Measurements from ENCODE around the gene ATP13A1.
A peak's percentile ranks its signal among the peaks of the same experiment; 100 is the strongest.
"Not testable (repeated sequence)": the region's sequence is repeated elsewhere in the genome, so short reads cannot be mapped to it uniquely, and the experiment has no call there.

The ATP13A1 gene

DNA sequence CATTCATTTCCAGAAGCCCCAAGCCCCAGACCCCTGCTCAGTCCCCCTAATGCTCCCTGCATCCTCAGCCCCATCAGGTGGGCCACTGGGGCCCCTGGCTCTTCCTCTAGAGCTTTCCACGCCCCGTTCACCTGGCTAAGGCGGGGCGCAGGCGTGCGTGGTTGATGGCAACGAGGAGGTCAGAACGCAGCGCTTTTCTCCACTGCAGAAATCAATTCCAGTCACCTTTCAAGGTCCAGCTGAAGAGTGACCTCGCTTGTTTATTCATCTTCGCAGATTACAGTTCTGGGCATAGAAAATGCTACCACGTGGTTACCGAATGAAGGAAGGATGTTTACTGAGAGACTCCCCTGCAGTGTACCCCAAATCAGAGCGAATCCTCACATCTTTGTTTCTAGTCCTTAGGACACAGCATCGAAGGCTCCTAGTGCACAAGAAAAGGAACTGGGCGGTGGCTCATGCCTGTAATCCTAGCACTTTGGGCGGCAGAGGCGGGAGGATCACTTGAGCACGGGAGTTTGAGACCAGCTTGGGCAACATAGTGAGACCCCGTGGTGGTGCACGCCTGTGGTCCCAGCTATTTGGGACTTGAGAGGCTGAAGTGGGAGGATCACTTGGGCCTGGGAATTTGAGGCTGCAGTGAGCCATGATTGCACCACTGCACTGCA, 44.2 kb downstream of the ATP13A1 start:
- DNase-seq (ENCODE audit: low spot score): no peak

DNA sequence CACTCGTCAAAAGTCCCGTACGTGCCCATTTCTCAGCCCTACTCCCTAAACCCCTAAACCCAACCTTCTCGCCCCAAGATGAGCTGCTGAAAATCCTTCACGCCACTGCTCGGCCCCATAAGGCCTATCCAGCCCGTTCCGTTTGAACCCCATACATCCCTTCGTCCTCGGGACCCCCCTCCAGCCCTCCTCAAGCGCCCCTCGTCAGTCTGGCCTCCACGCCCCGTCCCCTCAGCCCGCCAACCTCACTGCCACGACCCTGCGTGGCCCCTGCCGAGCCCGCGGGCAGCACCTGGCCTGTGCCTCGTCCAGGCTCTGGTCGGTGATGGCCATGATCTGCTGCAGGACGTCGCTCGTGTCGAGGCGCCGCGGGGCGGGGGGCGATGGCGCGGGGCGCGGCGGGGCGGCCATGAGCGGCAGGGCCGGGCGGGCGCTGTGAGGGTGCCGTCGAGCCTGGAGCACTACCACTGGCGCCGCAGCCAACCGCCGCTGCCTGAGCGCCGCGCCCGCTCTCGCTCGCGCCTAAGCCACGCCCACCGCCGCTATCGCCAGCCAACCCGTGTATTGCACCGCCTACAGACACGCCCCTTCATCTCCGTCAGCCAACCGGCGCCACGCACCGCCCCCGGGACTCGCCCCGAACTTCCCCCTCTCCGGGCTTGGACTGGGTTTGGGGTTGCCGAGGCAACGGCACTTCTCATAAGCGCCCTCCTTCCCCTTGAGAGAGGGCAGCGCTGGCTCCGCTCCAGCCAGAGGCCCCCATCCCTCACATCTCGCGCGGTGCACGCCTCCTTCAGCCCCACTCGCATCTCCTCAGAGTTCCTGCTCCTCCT, 45.0 kb downstream of the ATP13A1 start, which contains the start of gene PBX4:
Gene PBX4 (minus strand): TSS at position 469 of the 833 bp plus-strand sequence. CDS start 58 bp downstream, at position 411.
- peak; percentile 75 for DNase-seq (ENCODE audit: low spot score)

DNA sequence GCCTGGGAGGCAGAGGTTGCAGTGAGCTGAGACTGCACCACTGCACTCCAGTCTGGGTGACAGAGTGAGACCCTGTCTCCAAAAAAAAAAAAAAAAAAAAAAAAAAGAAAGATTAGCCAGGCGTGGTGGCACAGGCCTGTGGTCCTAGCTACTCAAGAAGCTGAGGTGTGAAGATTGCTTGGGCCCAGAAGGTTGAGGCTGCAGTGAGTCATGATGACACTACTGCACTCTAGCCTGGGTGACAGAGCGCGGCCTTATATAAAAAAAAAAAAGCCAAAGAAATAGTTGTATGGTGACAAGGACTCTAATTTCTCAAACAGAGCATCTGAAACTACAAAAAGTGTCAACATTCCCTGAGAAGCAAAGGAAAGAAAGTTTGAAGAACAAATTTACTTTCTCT, 48.4 kb downstream of the ATP13A1 start:
- DNase-seq (ENCODE audit: low spot score): no peak

DNA sequence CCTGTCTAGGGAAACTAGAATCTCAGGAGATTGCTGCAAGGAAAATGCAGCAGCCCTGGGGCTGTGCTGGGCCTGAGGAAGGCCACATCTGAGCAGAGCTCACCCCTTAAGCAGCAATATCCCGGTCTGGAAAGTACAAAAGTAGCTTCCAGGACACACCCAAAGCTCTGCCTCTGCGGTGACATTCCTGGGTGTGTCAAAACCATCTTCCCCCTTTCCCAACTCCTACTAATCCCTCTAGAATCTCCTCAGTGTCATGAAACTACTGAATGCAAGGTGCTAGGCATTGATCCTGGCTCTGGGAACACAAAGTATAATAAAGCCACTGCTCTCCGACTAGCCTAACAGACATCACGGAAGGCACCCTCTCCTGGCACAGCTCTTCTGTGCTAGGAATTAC, 50.0 kb downstream of the ATP13A1 start:
- DNase-seq (ENCODE audit: low spot score): no peak

DNA sequence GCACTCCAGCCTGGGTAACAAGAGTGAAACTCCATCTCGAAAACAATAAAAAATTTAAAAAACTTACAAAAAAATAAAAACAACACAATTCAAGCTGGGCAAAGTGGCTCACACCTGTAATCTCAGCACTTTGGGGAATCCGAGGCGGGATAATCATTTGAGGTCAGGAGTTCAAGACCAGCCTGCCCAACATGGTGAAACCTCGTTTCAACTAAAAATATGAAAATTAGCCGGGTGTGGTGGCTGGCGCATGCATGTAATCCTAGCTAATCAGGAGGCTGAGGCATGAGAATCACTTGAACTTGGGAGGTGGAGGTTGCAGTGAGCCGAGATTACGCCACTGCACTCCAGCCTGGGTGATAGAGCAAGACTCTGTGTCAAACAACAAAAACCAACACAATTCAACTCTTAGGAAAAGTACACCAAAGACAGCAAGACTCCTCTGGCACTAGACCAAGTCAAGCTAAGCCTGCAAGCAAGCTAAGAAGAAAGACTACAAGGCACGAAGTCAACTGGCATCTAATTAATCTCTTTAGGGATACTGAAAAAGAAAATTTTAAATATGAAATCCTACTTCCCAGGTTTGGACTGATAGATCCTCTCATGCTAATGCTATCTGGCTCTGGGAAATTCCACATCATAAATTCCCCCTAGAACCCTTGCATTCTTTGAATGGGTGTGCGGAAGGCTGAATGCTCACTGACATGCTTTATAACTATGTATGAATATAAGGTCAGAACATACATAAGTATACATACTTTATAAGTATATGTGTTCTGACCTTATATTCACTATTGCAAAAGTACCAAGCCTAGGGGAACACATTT, 52.9 kb downstream of the ATP13A1 start:
- DNase-seq (ENCODE audit: low spot score): no peak

DNA sequence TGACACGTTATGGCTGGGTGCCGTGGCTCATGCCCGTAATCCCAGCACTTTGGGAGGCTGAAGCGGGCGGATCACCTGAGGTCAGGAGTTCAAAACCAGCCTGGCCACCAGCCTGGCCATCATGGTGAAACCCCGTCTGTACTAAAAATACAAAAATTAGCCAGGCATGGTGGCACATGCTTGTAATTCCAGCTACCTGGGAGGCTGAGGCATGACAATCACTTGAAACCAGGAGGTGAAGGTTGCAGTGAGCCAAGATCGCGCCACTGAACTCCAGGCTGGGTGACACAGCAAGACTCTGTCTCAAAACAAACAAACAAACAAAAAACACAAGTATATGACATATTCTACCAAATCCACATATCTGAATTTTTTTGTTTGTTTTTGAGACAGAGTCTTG, 56.8 kb downstream of the ATP13A1 start:
- DNase-seq (ENCODE audit: low spot score): not testable (repeated sequence)

DNA sequence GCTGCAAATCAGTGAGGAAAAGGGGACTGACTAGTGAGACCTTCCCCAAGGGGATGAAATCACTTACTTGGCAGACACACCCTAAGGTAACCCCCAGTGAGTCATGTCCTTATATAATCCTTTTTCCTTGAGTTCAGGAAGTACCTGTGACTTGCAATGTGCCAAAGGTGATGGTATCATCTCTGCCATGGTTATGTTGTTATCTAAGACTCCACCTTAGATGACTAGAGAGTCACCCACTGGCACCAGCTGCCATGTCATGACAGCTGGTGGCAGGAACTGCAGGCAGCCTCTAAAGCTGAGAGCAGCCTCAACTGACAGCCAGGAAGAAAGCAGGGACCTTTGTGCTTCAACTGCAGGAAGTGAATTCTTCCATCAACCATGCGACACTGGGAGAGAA, 57.5 kb downstream of the ATP13A1 start:
- no peak for DNase-seq (ENCODE audit: low spot score)

DNA sequence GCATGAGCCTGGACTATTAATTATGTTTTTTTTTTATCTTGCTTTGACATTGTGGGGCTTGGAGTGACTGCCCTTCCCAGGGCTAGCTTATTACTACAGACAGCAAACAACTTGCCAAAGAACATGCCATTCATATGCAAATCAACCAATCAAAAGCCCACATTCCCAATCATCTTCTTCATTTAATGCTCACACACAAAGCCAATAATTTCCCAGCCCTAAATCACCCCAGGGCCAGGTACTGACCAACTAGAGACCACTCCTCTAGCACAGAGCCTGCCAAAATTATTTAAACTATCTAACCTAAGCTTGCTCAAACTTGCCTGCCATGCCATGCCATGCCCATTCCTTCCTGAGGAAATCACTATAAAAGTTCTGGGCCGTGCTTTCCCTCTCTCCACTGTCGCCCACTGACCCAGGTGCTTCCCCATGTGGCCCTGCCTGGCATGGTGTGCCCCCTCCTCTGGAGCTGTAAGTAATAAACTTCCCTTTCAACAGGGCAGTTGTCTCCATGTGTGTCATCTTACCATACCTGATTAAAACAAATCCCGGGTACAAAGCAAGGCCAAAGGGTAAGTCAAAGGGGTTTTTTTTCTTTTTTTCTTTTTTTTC, 60.7 kb downstream of the ATP13A1 start:
- DNase-seq (ENCODE audit: low spot score): no peak

DNA sequence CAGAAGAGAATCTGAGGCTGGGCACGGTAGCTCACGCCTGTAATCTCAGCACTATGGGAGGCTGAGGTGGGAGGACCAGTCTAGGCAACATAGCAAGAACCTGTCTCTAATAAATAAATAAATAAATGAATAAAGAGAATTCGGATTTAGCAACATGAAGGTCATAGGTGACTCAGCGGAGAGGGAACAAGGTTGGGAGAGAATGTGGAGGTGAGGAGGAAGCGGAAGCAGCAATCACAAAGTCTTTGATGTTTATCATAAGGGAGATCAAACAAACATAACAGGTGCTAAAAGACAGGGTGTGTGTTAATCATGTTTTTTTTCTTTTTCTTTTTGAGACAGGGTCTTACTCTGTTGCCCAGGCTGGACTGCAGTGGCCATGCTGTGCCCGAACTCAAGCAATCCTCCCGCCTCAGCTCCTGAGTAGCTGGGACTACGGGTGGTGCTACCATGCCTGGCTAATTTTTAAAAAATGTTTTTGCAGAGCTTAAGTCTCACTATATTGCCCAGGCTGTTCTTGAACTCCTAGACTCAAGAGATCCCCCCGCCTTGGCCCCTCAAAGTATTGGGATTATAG, 61.3 kb downstream of the ATP13A1 start:
- no peak for DNase-seq (ENCODE audit: low spot score)

DNA sequence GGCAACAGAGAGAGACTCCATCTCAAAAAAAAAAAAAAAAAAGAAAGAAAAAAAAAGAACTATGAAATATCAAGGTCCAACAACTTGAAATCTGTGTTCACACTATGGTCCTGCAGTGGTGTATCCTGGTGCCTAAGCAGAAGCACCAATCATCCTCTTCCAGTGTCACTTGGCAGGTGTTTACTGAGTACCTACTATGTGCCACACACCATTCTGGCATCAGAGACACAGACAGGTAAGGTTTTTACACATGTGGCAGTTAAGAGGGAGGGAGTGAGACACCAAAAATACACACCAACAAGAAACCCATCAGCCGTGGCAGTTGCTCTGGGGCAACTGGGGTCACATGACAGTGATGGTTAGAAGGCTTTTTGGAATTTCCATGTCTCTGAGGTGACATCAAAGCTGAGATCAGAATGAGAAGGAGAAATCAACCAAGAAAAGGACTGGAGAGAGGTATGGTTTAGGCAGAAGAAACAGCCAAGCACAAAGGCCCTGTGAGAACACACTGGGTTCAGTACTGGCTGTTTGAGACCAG, 62.6 kb downstream of the ATP13A1 start:
- DNase-seq (ENCODE audit: low spot score): no peak

DNA sequence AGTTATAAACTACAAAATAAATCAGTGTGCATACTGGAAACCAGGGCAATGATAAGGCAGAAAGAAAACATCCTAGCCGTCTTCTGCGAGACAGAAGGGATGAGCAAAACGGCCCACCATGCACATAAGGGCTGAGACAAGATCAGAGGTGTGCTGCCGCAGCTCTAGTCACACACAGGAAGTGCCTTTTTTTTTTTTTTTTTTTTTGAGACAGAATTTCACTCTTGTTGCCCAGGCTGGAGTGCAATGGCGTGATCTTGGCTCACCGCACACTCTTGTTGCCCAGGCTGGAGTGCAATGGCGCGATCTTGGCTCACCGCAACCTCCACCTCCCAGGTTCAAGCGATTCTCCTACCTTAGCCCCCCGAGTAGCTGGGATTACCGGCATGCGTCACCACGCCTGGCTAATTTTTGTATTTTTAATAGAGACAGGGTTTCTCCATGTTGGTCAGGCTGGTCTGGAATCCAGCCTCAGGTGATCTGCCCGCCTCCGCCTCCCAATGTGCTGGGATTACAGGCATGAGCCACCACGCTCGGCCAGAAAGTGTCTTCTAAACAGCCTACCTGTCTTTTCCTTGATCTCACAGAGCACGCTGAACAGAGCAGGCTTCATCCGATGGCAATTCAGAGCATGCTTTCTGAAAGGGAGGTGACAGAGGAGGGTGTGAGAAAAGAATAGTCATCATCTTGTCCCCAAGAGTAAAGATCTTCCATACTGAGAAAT, 64.6 kb downstream of the ATP13A1 start:
- not testable (repeated sequence) for DNase-seq (ENCODE audit: low spot score)

DNA sequence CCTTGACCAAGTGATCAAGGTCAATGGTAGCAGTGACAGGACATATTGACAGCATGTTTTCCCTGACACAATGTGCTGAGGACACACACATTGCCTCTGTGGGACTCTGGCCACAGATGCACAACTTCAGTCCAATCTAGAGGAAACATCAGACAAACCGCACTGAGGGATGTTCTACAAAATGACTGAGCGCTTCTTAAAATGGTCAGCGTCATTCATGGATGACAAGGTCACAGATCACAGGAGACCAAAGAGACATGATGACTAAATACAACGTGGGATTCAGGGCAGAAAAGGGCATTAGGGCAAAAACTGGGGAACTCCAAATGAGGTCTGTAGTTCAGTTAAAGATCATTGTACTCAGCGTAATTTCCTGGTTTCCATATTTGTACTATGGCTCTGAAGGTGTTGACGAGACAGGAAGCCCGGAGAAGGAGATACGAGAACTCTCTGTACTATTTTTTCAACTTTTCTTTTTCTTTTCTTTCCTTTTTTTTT, 65.6 kb downstream of the ATP13A1 start:
- no peak for DNase-seq (ENCODE audit: low spot score)
